ENCODE data around the gene SYT17. TPM values are rescaled to one million over a fixed set of nuclear protein-coding genes. Genes with fewer than 3 reads are reported as not detected.

The SYT17 gene
- polyA plus RNA-seq, 2 of the 4 experiments (the other 2 are of a cell fraction), result 9.8 to 18.7 TPM

GRCh38 chr16:19165101-19165500 is 2.9 kb upstream of the SYT17 start:
- peak in 1 of 2 experiments; percentile 75 for DNase-seq (ENCODE audit: low read depth in 1 of 2, low spot score in 1 of 2)
- TF ChIP-seq RNF2 (IDR thresholded peaks at IDR 0.05; ENCODE audit: borderline replicate concordance, low read depth) (no peak), RCOR1 (IDR thresholded peaks at IDR 0.05; ENCODE audit: low read depth, low read length) (no peak), POLR2AphosphoS2 (conservative IDR thresholded peaks at IDR 0.05; ENCODE audit: low read length) (no peak), SMC3 (IDR thresholded peaks at IDR 0.05) (no peak), ATOH8 (CRISPR knock-in tag; IDR thresholded peaks at IDR 0.05; ENCODE audit: low read depth) (no peak), CBX8 (IDR thresholded peaks at IDR 0.05) (no peak), NR3C1 (IDR thresholded peaks at IDR 0.05) (no peak), FOXS1 (CRISPR knock-in tag; IDR thresholded peaks at IDR 0.05) (no peak), KDM1A (IDR thresholded peaks at IDR 0.05; ENCODE audit: low read depth) (no peak), ZNF302 (CRISPR knock-in tag; IDR thresholded peaks at IDR 0.05) (no peak), USF2 (IDR thresholded peaks at IDR 0.05) (no peak), ELK1 (IDR thresholded peaks at IDR 0.05; ENCODE audit: low read depth, low read length) (no peak), RARB (CRISPR knock-in tag; IDR thresholded peaks at IDR 0.05) (no peak), TP53 (CRISPR knock-in tag; IDR thresholded peaks at IDR 0.05) (no peak), CBX2 (IDR thresholded peaks at IDR 0.05; ENCODE audit: borderline replicate concordance, low read depth) (no peak)
- Histone ChIP-seq H3K4me3 (no peak overlapping the region), H3K27ac (peak overlapping the region; percentile 12 to 19; a peak in 2 of 6 replicates), H3K4me1 (peaks cover 26% of the 10 kb centered on the region), H3K4me2 (peak overlapping the region; percentile 29; the same call in 2 of the 3 replicates), H3K9me3 (peaks cover 7% of the 10 kb centered on the region; the same call in 1 of the 3 replicates)
- WGBS (ENCODE audit: missing lambda C conversion rate), result 26% methylated on average over 5 of the region's 5 CpGs
- ATAC-seq, result peak in 1 of 2 experiments; percentile 32; a peak in 3 of 6 replicates
- ChIA-PET CTCF (interaction anchor here (0.7 to 4.1 kb wide), 6 partner anchors 9 to 79 kb away, joined by 3 to 23 read pairs (median 5); no protein-coding TSS in a partner anchor), POLR2A (no interaction called here)
- no peak for FAIRE-seq

- ChIA-PET CTCF (interaction anchor here (0.9 to 4.1 kb wide), 9 partner anchors 10 to 209 kb away, joined by 5 to 23 read pairs (median 7); no protein-coding TSS in a partner anchor), POLR2A (no interaction called here)
- WGBS (ENCODE audit: missing lambda C conversion rate), result 87% methylated on average over 2 of the region's 2 CpGs
- Histone ChIP-seq H3K27ac (no peak overlapping the region; a peak in 1 of 6 replicates), H3K9me3 (peaks cover 7% of the 10 kb centered on the region; the same call in 1 of the 3 replicates), H3K4me2 (no peak overlapping the region), H3K4me1 (peaks cover 26% of the 10 kb centered on the region), H3K4me3 (no peak overlapping the region)
- FAIRE-seq (no peak), DNase-seq (ENCODE audit: low read depth in 1 of 2, low spot score in 1 of 2) (peak in 1 of 2 experiments; percentile 27), ATAC-seq (no peak)
- no peak for TF ChIP-seq HDAC2 (IDR thresholded peaks at IDR 0.05)
- peak in 1 of 2 experiments; percentile 11; a peak in 2 of 5 replicates for TF ChIP-seq RAD21 (conservative IDR thresholded peaks at IDR 0.05 in 1 of 2, IDR thresholded peaks at IDR 0.05 in 1 of 2)
Measured at GRCh38 chr16:19166500-19166899, 1.5 kb upstream of the SYT17 start.

- peaks cover 26% of the 10 kb centered on the region for H3K4me1 ChIP-seq
- H3K27ac ChIP-seq, result peak overlapping the region; percentile 91 to 96
- WGBS (ENCODE audit: missing lambda C conversion rate), result 2% methylated on average over 34 of the region's 68 CpGs
- ChIA-PET POLR2A (no interaction called here), CTCF (interaction anchor here (1.1 to 2.7 kb wide), 3 partner anchors 11 to 83 kb away, joined by 3 to 11 read pairs (median 4); partner anchors contain the start of gene ITPRIPL2)
- H3K4me2 ChIP-seq, result peak overlapping the region; percentile 84
- DNase-seq (ENCODE audit: low read depth in 1 of 2, low spot score in 1 of 2) (peak; percentile 35 to 38), FAIRE-seq (no peak), ATAC-seq (peak; percentile 52 to 56)
- H3K4me3 ChIP-seq, result peak overlapping the region; percentile 84
- H3K9me3 ChIP-seq, result 0 out of 3 replicates have a peak, but pooled peaks cover 3% of the 10 kb centered on the region
- peak in 1 of 2 experiments; percentile 19; a peak in 1 of 5 replicates for TF ChIP-seq JUN (IDR thresholded peaks at IDR 0.05)
- no peak for TF ChIP-seq CEBPB (IDR thresholded peaks at IDR 0.05)
- no peak for TF ChIP-seq GATA3 (IDR thresholded peaks at IDR 0.05; ENCODE audit: borderline replicate concordance)
- TF ChIP-seq MAFK (IDR thresholded peaks at IDR 0.05; ENCODE audit: partially characterized antibody), result no peak
- TF ChIP-seq MYC (IDR thresholded peaks at IDR 0.05; ENCODE audit: borderline replicate concordance, low read length), result no peak
- TF ChIP-seq MAZ (IDR thresholded peaks at IDR 0.05; ENCODE audit: borderline replicate concordance, low read depth, low read length), result no peak
- peak; percentile 50; the same call in 1 of the 2 replicates for TF ChIP-seq RNF2 (IDR thresholded peaks at IDR 0.05; ENCODE audit: borderline replicate concordance, low read depth)
- 0 out of 2 replicates have a peak, but pooled peaks have one; percentile 18 for TF ChIP-seq MAX (IDR thresholded peaks at IDR 0.05)
- TF ChIP-seq HES2 (IDR thresholded peaks at IDR 0.05), result no peak
- TF ChIP-seq ATOH8 (CRISPR knock-in tag; IDR thresholded peaks at IDR 0.05; ENCODE audit: low read depth), result no peak
- 0 out of 2 replicates have a peak, but pooled peaks have one; percentile 46 for TF ChIP-seq HDAC2 (IDR thresholded peaks at IDR 0.05)
- no peak for TF ChIP-seq RCOR1 (IDR thresholded peaks at IDR 0.05; ENCODE audit: low read depth, low read length)
- no peak for TF ChIP-seq HMGXB4 (CRISPR knock-in tag; IDR thresholded peaks at IDR 0.05; ENCODE audit: borderline replicate concordance)
Measured at GRCh38 chr16:19168371-19169081, 486 bp downstream of the SYT17 start.

All from A549 (cell line).